GM21360 (cell line): Measurements from ENCODE around the gene SLC30A3.

Experiments used
- ATAC-seq: cut with Tn5 transposase; IDR thresholded peaks from one replicate; pipeline ENCODE4 v1.9.1; 2021; ENCODE audit warnings: mild to moderate bottlenecking, moderate library complexity; ENCODE audit not compliant: unreplicated experiment

SLC30A3 gene

GRCh38 chr2:27261926-27262298, 935 bp downstream of the SLC30A3 start:
- ATAC-seq, result no peak

GRCh38 chr2:27261241-27261925, 1.5 kb downstream of the SLC30A3 start:
- ATAC-seq, result no peak

- ATAC-seq, result no peak
Observed at GRCh38 chr2:27258051-27258450, 4.8 kb downstream of the SLC30A3 start.

- ATAC-seq, result no peak
Observed at GRCh38 chr2:27256855-27257454, 5.9 kb downstream of the SLC30A3 start.

- no peak for ATAC-seq
Observed at GRCh38 chr2:27255660-27256059, 7.2 kb downstream of the SLC30A3 start.

GRCh38 chr2:27255187-27255586, 7.7 kb downstream of the SLC30A3 start:
- no peak for ATAC-seq

GRCh38 chr2:27251766-27252165, 11.1 kb downstream of the SLC30A3 start:
- ATAC-seq, result no peak

- no peak for ATAC-seq
Observed at GRCh38 chr2:27250652-27251379, 12.0 kb downstream of the SLC30A3 start.

GRCh38 chr2:27249891-27250651, 12.8 kb downstream of the SLC30A3 start:
- no peak for ATAC-seq

GRCh38 chr2:27249159-27249890, 13.5 kb downstream of the SLC30A3 start:
- no peak for ATAC-seq

GRCh38 chr2:27247893-27248292, 15.0 kb downstream of the SLC30A3 start:
- ATAC-seq, result no peak

- ATAC-seq, result no peak
Observed at GRCh38 chr2:27245626-27246025, 17.2 kb downstream of the SLC30A3 start.

- ATAC-seq, result no peak
Observed at GRCh38 chr2:27245116-27245515, 17.7 kb downstream of the SLC30A3 start.

- no peak for ATAC-seq
Observed at GRCh38 chr2:27243391-27244130, 19.3 kb downstream of the SLC30A3 start.

- no peak for ATAC-seq
Observed at GRCh38 chr2:27242614-27242951, 20.3 kb downstream of the SLC30A3 start.

GRCh38 chr2:27241761-27242613, 20.9 kb downstream of the SLC30A3 start:
- ATAC-seq, result no peak

- ATAC-seq, result no peak
Observed at GRCh38 chr2:27240406-27240805, 22.4 kb downstream of the SLC30A3 start.

GRCh38 chr2:27238976-27239375, 23.9 kb downstream of the SLC30A3 start:
- no peak for ATAC-seq

- no peak for ATAC-seq
Observed at GRCh38 chr2:27237341-27237945, 25.4 kb downstream of the SLC30A3 start.
